Smooth muscle cell (in vitro differentiated cells): Measurements from ENCODE around the gene ANKRD26. TPM values are rescaled to one million over a fixed set of nuclear protein-coding genes. Genes with fewer than 3 reads are reported as not detected.

ENCODE experiments used
- DNase-seq: peaks from one replicate; lab custom pipeline; 2025; ENCODE audit not compliant: unreplicated experiment; lab: John Stamatoyannopoulos, UW
- H2AFZ ChIP-seq: fragments of 200-600 bp; sonication (generic); 2 replicates; pipeline ENCODE4 v1.6.0; 2016; ENCODE audit warnings: antibody characterized with exemption, low read depth, mild to moderate bottlenecking
- H3F3A ChIP-seq: fragments of 200-600 bp; sonication (generic); 2 replicates; pipeline ENCODE4 v1.6.0; 2017; ENCODE audit warnings: antibody characterized with exemption, low read depth
- H3K27ac ChIP-seq: fragments of 200-600 bp; sonication (generic); 2 replicates; pipeline ENCODE4 v1.5.1; 2016; ENCODE audit warnings: low read depth, mild to moderate bottlenecking
- H3K27me3 ChIP-seq: fragments of 200-600 bp; sonication (generic); 2 replicates; pipeline ENCODE4 v1.6.1; 2016; ENCODE audit warnings: low read depth, mild to moderate bottlenecking
- H3K36me3 ChIP-seq: fragments of 200-600 bp; sonication (generic); 2 replicates; pipeline ENCODE4 v1.5.1; 2016; ENCODE audit warnings: low read depth
- H3K4me1 ChIP-seq: fragments of 200-600 bp; sonication (generic); 2 replicates; pipeline ENCODE4 v1.5.1; 2016; ENCODE audit warnings: low read depth
- H3K4me2 ChIP-seq: fragments of 200-600 bp; sonication (generic); 2 replicates; pipeline ENCODE4 v1.6.0; 2016; ENCODE audit warnings: mild to moderate bottlenecking
- H3K4me3 ChIP-seq: fragments of 200-600 bp; sonication (generic); 2 replicates; pipeline ENCODE4 v1.5.1; 2016; ENCODE audit warnings: mild to moderate bottlenecking
- H3K79me2 ChIP-seq: fragments of 200-600 bp; sonication (generic); 2 replicates; pipeline ENCODE4 v1.6.0; 2016; ENCODE audit warnings: low read depth, mild to moderate bottlenecking
- H3K9ac ChIP-seq: fragments of 200-600 bp; sonication (generic); 2 replicates; pipeline ENCODE4 v1.6.0; 2016; ENCODE audit warnings: low read depth
- H3K9me3 ChIP-seq: fragments of 200-600 bp; sonication (generic); replicated peaks from 2 replicates; pipeline ENCODE4 v1.5.1; 2016; ENCODE audit warnings: low read depth
- H4K20me1 ChIP-seq: fragments of 200-600 bp; sonication (generic); 2 replicates; pipeline ENCODE4 v1.6.0; 2016; ENCODE audit warnings: low read depth
- WGBS: methylation state at CpG from one replicate; pipeline ENCODE4 v1.1.7; 2016; ENCODE audit warnings: low lambda C conversion rate; 5-methylcytosine and 5-hydroxymethylcytosine counted together
- polyA plus RNA-seq: library from polyadenylated mRNA; unstranded; fragments of >200 nt; fragmentation: Nextera tagmentation; extraction: Ambion mirVana; gene quantifications from 2 replicates; pipeline ENCODE4 v1.2.1, GENCODE V29; 2016
- total RNA-seq: library from RNA; depleted of rRNA; stranded (reverse); fragments of >200 nt; gene quantifications from 2 replicates; pipeline ENCODE4 v1.2.3, GENCODE V29; 2014
- TF ChIP-seq, protein P1 (sequence below): fragments of 200-600 bp; sonication (generic); IDR thresholded peaks from 2 replicates; pipeline ENCODE4 v1.5.1; 2017; ENCODE audit warnings: borderline replicate concordance, mild to moderate bottlenecking, antibody characterized with exemption; ENCODE audit not compliant: insufficient read depth, poor library complexity, severe bottlenecking

The ANKRD26 gene
- total and polyA plus RNA-seq, 2 experiments from 2014 or later, result 4.3 to 9.7 TPM

DNA sequence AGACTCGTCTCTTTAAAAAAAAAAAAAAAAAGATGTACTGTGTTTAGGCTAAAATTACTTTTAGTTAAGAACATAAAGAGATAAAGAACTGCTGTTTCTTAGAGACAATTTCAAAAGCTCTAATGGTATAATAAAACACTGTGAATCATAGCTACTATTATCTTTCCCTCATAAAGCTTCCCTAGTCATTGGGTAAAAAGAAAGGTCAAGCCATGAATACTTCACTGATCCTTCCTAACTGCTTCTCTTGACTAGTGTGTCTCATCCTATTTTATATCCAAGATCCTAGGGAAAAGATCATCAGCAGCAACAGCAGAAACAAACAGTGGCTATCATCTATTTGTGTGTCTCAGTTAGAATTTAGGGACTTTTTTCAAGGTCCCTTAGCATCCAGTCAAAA lies 43.4 kb upstream of the ANKRD26 start:
- Histone ChIP-seq H3K36me3 (peaks cover 33% of the 10 kb centered on the region), H3K9ac (no peak overlapping the region), H3K4me3 (no peak overlapping the region), H3K27ac (peak overlapping the region; percentile 20), H3K27me3 (no peaks in the 10 kb centered on the region), H3K4me2 (no peak overlapping the region), H3F3A (no peaks in the 10 kb centered on the region), H3K4me1 (peaks cover 10% of the 10 kb centered on the region), H3K79me2 (peaks cover 69% of the 10 kb centered on the region), H3K9me3 (no peaks in the 10 kb centered on the region), H4K20me1 (peaks cover 68% of the 10 kb centered on the region), H2AFZ (no peak overlapping the region)
- 71% methylated on average over 1 of the region's 1 CpG for WGBS
- DNase-seq, result no peak
- TF ChIP-seq, protein P1, sequence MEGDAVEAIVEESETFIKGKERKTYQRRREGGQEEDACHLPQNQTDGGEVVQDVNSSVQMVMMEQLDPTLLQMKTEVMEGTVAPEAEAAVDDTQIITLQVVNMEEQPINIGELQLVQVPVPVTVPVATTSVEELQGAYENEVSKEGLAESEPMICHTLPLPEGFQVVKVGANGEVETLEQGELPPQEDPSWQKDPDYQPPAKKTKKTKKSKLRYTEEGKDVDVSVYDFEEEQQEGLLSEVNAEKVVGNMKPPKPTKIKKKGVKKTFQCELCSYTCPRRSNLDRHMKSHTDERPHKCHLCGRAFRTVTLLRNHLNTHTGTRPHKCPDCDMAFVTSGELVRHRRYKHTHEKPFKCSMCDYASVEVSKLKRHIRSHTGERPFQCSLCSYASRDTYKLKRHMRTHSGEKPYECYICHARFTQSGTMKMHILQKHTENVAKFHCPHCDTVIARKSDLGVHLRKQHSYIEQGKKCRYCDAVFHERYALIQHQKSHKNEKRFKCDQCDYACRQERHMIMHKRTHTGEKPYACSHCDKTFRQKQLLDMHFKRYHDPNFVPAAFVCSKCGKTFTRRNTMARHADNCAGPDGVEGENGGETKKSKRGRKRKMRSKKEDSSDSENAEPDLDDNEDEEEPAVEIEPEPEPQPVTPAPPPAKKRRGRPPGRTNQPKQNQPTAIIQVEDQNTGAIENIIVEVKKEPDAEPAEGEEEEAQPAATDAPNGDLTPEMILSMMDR, result no peak

DNA sequence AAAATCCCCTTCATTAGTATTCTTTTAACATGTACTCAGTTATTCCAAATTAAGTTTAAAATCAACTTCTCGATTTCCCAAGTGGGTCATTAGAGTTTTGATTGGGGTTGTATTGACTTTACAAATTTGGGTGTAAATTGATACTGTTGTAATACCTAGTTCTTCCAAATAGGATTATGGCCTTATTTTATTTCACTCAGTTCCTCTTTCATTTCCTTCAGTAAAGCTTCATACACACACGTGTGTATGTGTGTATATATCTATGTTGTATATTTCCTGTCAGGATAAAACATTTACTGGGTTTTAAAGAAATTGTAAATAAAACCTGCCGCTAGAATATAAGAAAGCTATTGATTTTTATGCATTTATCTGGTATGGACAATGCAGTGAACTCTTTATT lies 38.0 kb upstream of the ANKRD26 start:
- H2AFZ ChIP-seq, result no peak overlapping the region
- peaks cover 42% of the 10 kb centered on the region for H3K36me3 ChIP-seq

DNA sequence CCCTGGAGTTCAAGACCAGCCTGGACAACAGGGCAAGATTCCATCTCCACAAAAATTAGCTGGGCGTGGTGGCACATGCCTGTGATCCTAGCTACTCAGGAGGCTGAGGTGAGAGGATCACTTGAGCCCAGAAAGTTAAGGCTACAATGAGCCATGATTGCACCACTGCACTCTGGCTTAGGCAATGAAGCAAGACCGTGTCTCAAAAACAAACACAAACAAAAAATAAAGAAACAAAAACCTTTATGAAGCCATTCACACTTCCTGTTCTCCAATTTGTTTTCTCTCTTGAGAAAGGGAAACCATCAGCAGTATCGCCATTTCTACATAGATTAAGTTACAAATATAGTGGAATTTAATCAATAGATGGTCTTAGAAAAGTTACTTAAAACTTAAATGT lies 34.1 kb upstream of the ANKRD26 start:
- Histone ChIP-seq H3K9ac (no peak overlapping the region), H3K4me1 (no peaks in the 10 kb centered on the region), H3K27me3 (no peaks in the 10 kb centered on the region), H3K27ac (no peak overlapping the region), H4K20me1 (peaks cover 36% of the 10 kb centered on the region), H3K4me3 (no peak overlapping the region), H3F3A (peaks cover 3% of the 10 kb centered on the region), H3K9me3 (no peaks in the 10 kb centered on the region), H2AFZ (no peak overlapping the region), H3K4me2 (no peak overlapping the region), H3K36me3 (peaks cover 53% of the 10 kb centered on the region), H3K79me2 (peaks cover 37% of the 10 kb centered on the region)
- 97% methylated on average over 3 of the region's 3 CpGs for WGBS
- DNase-seq, result no peak
- TF ChIP-seq, protein P1, result no peak

More for the DNA sequence above, 38.0 kb upstream of the ANKRD26 start:
- Histone ChIP-seq H4K20me1 (peaks cover 34% of the 10 kb centered on the region), H3K4me3 (no peak overlapping the region), H3F3A (peaks cover 2% of the 10 kb centered on the region), H3K27ac (no peak overlapping the region), H3K79me2 (peaks cover 42% of the 10 kb centered on the region), H3K27me3 (no peaks in the 10 kb centered on the region), H3K9ac (no peak overlapping the region), H3K9me3 (no peaks in the 10 kb centered on the region), H3K4me1 (no peaks in the 10 kb centered on the region), H3K4me2 (no peak overlapping the region)
- TF ChIP-seq, protein P1, result no peak
- over 99% methylated on average over 3 of the region's 3 CpGs for WGBS
- no peak for DNase-seq

DNA sequence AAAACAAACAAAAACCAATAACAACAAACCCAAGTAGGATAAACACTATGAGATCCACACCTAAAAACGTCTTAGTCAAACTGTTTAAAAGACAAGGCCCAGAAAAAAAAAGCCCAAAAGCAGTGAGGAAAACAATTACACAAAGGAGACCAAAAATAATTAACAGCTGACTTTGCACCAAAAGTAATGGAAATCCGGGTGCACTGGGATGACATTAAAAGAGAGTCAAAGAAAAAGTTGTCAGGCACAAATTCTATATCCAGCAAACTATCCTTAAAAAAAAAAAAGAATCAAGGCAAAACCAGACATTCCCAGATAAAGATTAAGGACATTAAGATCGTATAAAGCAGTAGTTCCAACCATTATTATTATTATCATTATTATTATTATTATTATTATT lies 7.9 kb upstream of the ANKRD26 start:
- H3K4me2 ChIP-seq, result no peak overlapping the region
- TF ChIP-seq, protein P1, result no peak
- H3K79me2 ChIP-seq, result no peaks in the 10 kb centered on the region
- no peak overlapping the region for H3K4me3 ChIP-seq
- peaks cover 26% of the 10 kb centered on the region for H3K36me3 ChIP-seq
- no peak for DNase-seq
- no peaks in the 10 kb centered on the region for H3K4me1 ChIP-seq
- 99% methylated on average over 3 of the region's 3 CpGs for WGBS
- no peaks in the 10 kb centered on the region for H3F3A ChIP-seq
- H4K20me1 ChIP-seq, result no peaks in the 10 kb centered on the region
- no peak overlapping the region for H3K9ac ChIP-seq
- H3K27ac ChIP-seq, result no peak overlapping the region
- no peak overlapping the region for H2AFZ ChIP-seq
- H3K27me3 ChIP-seq, result no peaks in the 10 kb centered on the region
- no peaks in the 10 kb centered on the region for H3K9me3 ChIP-seq
